GM12878 (cell line): ENCODE results near the gene ANO3. TPM values are rescaled to one million over a fixed set of nuclear protein-coding genes. Genes with fewer than 3 reads are reported as not detected.

Experiments used
- CBX5 ChIP-seq: sonication (generic); IDR thresholded peaks from 2 replicates; pipeline ENCODE4 v1.6.1; 2016; ENCODE audit warnings: low read depth, moderate library complexity, mild to moderate bottlenecking, inconsistent platforms
- EGR1 ChIP-seq, 2 experiments: IDR thresholded peaks; 1 replicate in 1 of 2; 2 replicates in 1 of 2; pipeline ENCODE4 v1.6.1; 2011 to 2012; ENCODE audit warnings: low read depth in 2 of 2, low read length in 2 of 2, borderline replicate concordance in 1 of 2, mild to moderate bottlenecking in 1 of 2, moderate library complexity in 1 of 2
- IRF3 ChIP-seq: fragments of 450-650 bp; IDR thresholded peaks from 2 replicates; pipeline ENCODE4 v1.6.1; 2014; ENCODE audit warnings: mild to moderate bottlenecking
- MEF2A ChIP-seq: IDR thresholded peaks from 2 replicates; pipeline ENCODE4 v1.6.1; 2011; ENCODE audit warnings: low read depth, mild to moderate bottlenecking, low read length, moderate library complexity; ENCODE audit not compliant: insufficient read depth
- PAX5 ChIP-seq: IDR thresholded peaks from 2 replicates; pipeline ENCODE4 v1.6.1; 2011; ENCODE audit warnings: low read depth, low read length, borderline replicate concordance
- RB1 ChIP-seq: fragments of 450-650 bp; formaldehyde crosslinking; IDR thresholded peaks from 2 replicates; pipeline ENCODE4 v1.6.1; 2017; ENCODE audit warnings: mild to moderate bottlenecking, borderline replicate concordance
- RUNX3 ChIP-seq: IDR thresholded peaks from 2 replicates; pipeline ENCODE4 v1.6.1; 2012; ENCODE audit warnings: low read length, inconsistent platforms
- SKIL ChIP-seq: fragments of 450-650 bp; IDR thresholded peaks from 2 replicates; pipeline ENCODE4 v1.6.1; 2017; ENCODE audit warnings: mild to moderate bottlenecking, low read depth, inconsistent platforms; ENCODE audit not compliant: poor library complexity, severe bottlenecking
- SMAD1 ChIP-seq: fragments of 450-650 bp; IDR thresholded peaks from 2 replicates; pipeline ENCODE4 v1.6.1; 2018; ENCODE audit warnings: mild to moderate bottlenecking, low read depth; ENCODE audit not compliant: partially characterized antibody
- SMARCA5 ChIP-seq: fragments of 450-650 bp; IDR thresholded peaks from 2 replicates; pipeline ENCODE4 v1.6.1; 2017; ENCODE audit warnings: mild to moderate bottlenecking
- SUPT20H ChIP-seq: IDR thresholded peaks from 2 replicates; pipeline ENCODE4 v1.6.1; 2011; ENCODE audit warnings: low read depth, mild to moderate bottlenecking, low read length, moderate library complexity, borderline replicate concordance; ENCODE audit not compliant: control insufficient read depth
- SUZ12 ChIP-seq: fragments of 200-600 bp; sonication (generic); IDR thresholded peaks from one replicate; pipeline ENCODE4 v1.6.1; 2018; ENCODE audit warnings: antibody characterized with exemption, mild to moderate bottlenecking; ENCODE audit not compliant: unreplicated experiment
- TARDBP ChIP-seq: IDR thresholded peaks from 2 replicates; pipeline ENCODE4 v1.6.1; 2016; ENCODE audit warnings: borderline replicate concordance
- TBL1XR1 ChIP-seq: IDR thresholded peaks from 2 replicates; pipeline ENCODE4 v1.6.1; 2012; ENCODE audit warnings: low read depth, low read length, improper control_type of control experiment
- WRNIP1 ChIP-seq: IDR thresholded peaks from 2 replicates; pipeline ENCODE4 v1.6.1; 2011; ENCODE audit warnings: low read depth, low read length, improper control_type of control experiment, borderline replicate concordance
- YBX1 ChIP-seq: fragments of 450-650 bp; IDR thresholded peaks from 2 replicates; pipeline ENCODE4 v1.6.1; 2016; ENCODE audit warnings: antibody characterized with exemption
- ZNF274 ChIP-seq: IDR thresholded peaks from one replicate; pipeline ENCODE4 v1.8.0; 2011; ENCODE audit not compliant: insufficient read length, insufficient read depth
- ZSCAN29 ChIP-seq: fragments of 450-650 bp; IDR thresholded peaks from 2 replicates; pipeline ENCODE4 v1.6.1; 2017; ENCODE audit warnings: mild to moderate bottlenecking, moderate library complexity
- polyA plus RNA-seq, 11 experiments: library from polyadenylated mRNA; depleted of rRNA in 4 of 11; unstranded in 6 of 11; stranded (reverse) in 5 of 11; fragments of >200 nt; fragmentation: Nextera tagmentation in 4 of 11; fragmentation: Illumina TruSeq in 1 of 11; extraction: Ambion mirVana in 4 of 11; extraction: Trizol in 1 of 11; gene quantifications; 1 replicate in 1 of 11; 2 replicates in 10 of 11; pipeline versions ENCODE4 v1.2.1 to v1.2.3, GENCODE V29; 2011 to 2016; ENCODE audit warnings: inconsistent platforms in 2 of 11, missing spikeins in 2 of 11, low read depth in 1 of 11
- total RNA-seq, 4 experiments: library from RNA; depleted of rRNA in 3 of 4; stranded (reverse); fragments of >200 nt in 3 of 4; fragmentation: Illumina TruSeq in 1 of 4; extraction: Trizol in 1 of 4; gene quantifications; 2 replicates each; pipeline versions ENCODE4 v1.2.1 to v1.2.3, GENCODE V29; 2013 to 2021
- TF ChIP-seq, protein P1 (sequence below): IDR thresholded peaks from 2 replicates; pipeline ENCODE4 v1.6.1; 2011; ENCODE audit warnings: mild to moderate bottlenecking, low read depth, low read length, moderate library complexity; ENCODE audit not compliant: insufficient replicate concordance
- TF ChIP-seq, protein P2 (sequence below): fragments of 450-650 bp; IDR thresholded peaks from 2 replicates; pipeline ENCODE4 v1.6.1; 2018; ENCODE audit warnings: mild to moderate bottlenecking, low read depth, moderate library complexity; ENCODE audit not compliant: partially characterized antibody
- TF ChIP-seq, protein P3 (sequence below): fragments of 450-650 bp; IDR thresholded peaks from 2 replicates; pipeline ENCODE4 v1.6.1; 2017; ENCODE audit warnings: borderline replicate concordance

Gene ANO3
- total and polyA plus RNA-seq, 10 of the 15 experiments (the other 5 are each of a cell fraction or from before 2014, with no cell fraction given): 0.13 to 5.9 (median 0.44) TPM

DNA sequence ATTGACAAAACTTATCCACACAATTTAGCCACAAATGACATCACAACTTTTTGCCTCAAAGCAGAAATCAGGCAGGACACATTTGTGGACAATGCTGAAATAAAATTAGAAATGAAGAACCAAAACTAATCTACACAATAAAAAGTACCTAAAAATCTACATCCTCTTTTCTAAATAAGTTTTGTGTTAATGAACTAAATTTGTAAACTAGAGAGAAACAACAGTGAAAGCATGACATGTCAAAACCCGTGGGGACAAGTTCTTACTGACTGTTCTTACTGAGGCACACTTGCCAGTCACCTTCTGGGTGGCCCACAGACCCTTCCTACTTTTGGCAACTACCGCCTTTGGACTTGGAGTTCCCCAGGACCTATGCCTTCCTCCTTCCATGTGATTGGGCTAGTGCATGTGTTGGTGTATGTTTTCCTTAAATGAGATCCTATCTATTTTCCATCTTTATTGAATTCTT lies 300.8 kb downstream of the ANO3 start (continued):
- no peak for TF ChIP-seq RB1
- peak; percentile 56; the same call in 1 of the 2 replicates for TF ChIP-seq TBL1XR1
- TF ChIP-seq PAX5: 0 out of 2 replicates have a peak, but pooled peaks have one; percentile 22
- TF ChIP-seq MEF2A: peak; percentile 88
- no peak for TF ChIP-seq TARDBP
- no peak for TF ChIP-seq CBX5
- no peak for TF ChIP-seq SUPT20H
- TF ChIP-seq IRF3: no peak
- peak; percentile 88 for TF ChIP-seq SKIL
- no peak for TF ChIP-seq SMARCA5
- TF ChIP-seq EGR1 (IDR thresholded peaks at IDR 0.05; ENCODE audit: borderline replicate concordance in 1 of 2, low read depth in 2 of 2, low read length in 2 of 2): no peak
- TF ChIP-seq, protein P1, sequence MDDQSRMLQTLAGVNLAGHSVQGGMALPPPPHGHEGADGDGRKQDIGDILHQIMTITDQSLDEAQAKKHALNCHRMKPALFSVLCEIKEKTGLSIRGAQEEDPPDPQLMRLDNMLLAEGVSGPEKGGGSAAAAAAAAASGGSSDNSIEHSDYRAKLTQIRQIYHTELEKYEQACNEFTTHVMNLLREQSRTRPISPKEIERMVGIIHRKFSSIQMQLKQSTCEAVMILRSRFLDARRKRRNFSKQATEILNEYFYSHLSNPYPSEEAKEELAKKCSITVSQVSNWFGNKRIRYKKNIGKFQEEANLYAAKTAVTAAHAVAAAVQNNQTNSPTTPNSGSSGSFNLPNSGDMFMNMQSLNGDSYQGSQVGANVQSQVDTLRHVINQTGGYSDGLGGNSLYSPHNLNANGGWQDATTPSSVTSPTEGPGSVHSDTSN: no peak
- no peak for TF ChIP-seq SUZ12
- TF ChIP-seq WRNIP1: no peak
- no peak for TF ChIP-seq ZSCAN29
- TF ChIP-seq, protein P2, sequence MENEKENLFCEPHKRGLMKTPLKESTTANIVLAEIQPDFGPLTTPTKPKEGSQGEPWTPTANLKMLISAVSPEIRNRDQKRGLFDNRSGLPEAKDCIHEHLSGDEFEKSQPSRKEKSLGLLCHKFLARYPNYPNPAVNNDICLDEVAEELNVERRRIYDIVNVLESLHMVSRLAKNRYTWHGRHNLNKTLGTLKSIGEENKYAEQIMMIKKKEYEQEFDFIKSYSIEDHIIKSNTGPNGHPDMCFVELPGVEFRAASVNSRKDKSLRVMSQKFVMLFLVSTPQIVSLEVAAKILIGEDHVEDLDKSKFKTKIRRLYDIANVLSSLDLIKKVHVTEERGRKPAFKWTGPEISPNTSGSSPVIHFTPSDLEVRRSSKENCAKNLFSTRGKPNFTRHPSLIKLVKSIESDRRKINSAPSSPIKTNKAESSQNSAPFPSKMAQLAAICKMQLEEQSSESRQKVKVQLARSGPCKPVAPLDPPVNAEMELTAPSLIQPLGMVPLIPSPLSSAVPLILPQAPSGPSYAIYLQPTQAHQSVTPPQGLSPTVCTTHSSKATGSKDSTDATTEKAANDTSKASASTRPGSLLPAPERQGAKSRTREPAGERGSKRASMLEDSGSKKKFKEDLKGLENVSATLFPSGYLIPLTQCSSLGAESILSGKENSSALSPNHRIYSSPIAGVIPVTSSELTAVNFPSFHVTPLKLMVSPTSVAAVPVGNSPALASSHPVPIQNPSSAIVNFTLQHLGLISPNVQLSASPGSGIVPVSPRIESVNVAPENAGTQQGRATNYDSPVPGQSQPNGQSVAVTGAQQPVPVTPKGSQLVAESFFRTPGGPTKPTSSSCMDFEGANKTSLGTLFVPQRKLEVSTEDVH: no peak
- no peak for TF ChIP-seq ZNF274
- no peak for TF ChIP-seq YBX1
- TF ChIP-seq, protein P3, sequence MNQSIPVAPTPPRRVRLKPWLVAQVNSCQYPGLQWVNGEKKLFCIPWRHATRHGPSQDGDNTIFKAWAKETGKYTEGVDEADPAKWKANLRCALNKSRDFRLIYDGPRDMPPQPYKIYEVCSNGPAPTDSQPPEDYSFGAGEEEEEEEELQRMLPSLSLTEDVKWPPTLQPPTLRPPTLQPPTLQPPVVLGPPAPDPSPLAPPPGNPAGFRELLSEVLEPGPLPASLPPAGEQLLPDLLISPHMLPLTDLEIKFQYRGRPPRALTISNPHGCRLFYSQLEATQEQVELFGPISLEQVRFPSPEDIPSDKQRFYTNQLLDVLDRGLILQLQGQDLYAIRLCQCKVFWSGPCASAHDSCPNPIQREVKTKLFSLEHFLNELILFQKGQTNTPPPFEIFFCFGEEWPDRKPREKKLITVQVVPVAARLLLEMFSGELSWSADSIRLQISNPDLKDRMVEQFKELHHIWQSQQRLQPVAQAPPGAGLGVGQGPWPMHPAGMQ: no peak
- no peak for TF ChIP-seq SMAD1
- peak; percentile 51; the same call in 1 of the 2 replicates for TF ChIP-seq RUNX3
